GM19324 (cell line): ENCODE results near the gene CLEC2B.

Experiments
- ATAC-seq: cut with Tn5 transposase; IDR thresholded peaks from one replicate; pipeline ENCODE4 v1.9.1; 2021; ENCODE audit warnings: mild to moderate bottlenecking, moderate library complexity; ENCODE audit not compliant: unreplicated experiment, low FRiP score

The CLEC2B gene

GRCh38 chr12:9870286-9870866, 1.2 kb upstream of the CLEC2B start:
- ATAC-seq: no peak

GRCh38 chr12:9868951-9869306, 225 bp downstream of the CLEC2B start:
- no peak for ATAC-seq

DNA sequence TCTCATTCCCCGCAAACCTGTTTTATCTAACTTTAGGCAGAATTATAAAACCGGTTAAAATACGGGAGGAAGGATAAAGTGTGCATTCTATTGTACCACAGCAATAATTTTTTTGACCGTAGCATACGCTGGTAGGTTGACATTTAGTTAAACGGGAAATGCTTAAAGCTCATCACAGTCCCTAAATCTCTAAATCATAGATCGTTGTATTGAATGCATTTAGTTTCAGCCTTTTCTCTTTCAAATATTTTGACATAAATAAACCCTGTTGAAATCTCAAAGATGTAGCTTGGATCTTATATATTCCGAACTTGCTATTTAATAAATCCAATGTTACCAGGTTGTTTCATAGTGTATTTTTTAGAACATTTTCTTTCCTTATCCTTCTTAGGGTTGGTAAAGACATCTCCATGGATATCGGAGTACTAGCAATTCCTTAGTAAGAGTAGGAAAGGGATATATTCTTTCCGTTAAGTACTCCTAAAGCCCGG, 798 bp downstream of the CLEC2B start:
- ATAC-seq: no peak

DNA sequence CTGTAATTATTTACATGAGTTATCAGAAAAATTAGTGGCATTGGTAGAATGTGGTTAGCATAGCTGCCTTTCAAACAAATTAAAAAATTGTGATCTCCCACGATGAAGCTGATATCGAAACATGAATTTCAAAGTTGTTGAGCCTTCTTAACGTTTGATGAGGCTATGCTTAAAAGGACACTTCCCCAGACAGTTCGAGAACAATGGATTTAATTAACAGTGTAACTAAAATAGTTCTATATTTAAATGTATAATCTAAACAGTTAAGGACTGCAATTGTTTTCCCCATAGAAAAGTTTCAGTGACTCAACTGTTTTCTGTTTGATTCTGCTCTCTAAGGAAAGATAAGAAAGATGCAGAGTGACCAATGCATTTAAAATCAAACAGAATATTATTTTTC, 1.6 kb downstream of the CLEC2B start:
- ATAC-seq: no peak

DNA sequence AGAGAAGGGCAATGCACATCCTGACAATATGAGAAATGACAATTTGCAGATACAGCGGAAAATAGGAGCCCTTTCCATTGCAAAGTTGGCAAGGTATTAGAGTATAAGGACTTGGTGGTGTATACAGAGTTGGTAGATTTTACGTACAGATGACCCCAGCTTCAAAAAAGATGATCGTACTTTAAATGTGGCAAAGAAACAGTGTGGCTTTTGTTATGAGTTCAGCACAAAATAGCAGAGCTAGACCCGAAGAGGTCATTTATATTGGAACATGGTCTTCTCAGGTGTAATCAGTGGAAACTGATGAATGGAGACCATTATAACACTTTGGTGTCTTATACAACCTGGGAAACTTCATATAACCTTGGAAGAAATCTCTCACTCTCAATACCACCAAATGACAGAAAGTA, 2.3 kb downstream of the CLEC2B start:
- no peak for ATAC-seq

DNA sequence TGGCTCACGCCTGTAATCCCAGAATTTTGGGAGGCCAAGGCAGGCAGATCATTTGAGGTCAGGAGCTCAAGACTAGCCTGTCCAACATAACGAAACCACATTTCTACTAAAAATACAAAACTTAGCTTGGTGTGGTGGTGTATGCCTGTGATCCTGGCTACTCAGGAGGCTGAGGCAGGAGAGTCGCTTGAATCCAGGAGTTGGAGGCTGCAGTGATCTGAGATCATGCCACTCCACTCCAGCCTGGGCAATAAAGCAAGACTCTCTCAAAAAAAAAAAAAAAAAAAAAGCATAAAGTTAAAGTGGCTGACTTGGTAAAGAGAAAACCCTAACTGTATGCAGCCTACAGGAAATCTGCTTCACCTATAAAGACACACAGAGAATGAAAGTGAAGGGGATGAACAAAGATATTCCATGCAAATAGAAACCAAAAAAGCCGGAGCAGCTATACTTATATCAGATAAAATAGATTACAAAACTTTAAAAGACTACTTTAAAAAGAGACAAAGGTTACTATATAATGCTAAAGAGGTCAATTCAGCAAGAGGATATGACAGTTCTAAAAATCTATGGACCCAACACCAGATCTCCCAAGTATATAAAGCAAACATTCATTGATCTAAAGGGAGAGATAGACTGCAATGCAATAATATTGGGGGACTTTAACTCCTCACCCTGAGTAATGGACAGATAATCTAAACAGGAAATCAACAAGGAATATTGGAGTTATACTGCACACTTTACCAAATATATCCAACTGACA, 4.1 kb downstream of the CLEC2B start:
- no peak for ATAC-seq

DNA sequence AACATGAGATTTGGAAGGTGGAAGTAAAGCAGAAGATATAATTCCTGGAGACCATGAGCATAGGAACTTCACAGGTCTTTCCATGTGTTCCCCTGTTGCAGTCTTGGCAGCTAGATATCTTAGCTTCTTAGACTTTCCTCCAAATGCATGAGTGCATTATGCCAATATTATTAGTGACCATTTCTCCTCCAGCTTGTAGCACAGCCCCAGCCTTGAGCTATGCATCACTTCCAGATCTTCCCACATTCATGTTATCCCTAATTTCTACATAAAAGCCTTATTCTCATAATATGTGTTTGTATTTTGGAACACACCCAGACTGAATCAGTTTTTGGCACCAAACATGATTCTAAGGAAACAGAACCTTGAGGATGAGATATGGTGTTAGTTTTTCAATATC, 11.0 kb downstream of the CLEC2B start:
- no peak for ATAC-seq

GRCh38 chr12:9856894-9857293, 12.3 kb downstream of the CLEC2B start:
- no peak for ATAC-seq

GRCh38 chr12:9856151-9856550, 13.0 kb downstream of the CLEC2B start:
- ATAC-seq: no peak

DNA sequence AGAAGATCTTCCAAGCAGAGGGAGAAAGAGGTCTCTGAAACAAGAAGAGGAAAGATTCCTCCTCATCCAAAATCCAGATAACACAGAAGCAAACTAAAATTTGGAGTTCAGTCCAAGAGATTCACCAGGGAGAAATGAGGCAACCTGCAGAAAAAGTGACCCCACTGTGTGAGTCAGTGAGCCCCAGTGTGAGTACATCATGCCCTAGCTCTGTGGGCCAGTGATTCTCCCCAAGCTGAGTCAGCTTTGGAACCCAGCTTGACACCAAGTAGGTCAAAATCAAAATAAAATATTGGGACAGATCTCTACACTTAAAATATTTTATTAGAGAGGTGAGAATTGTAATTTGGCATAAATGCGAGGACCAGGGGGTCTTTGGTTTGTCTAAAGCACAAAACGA, 17.2 kb downstream of the CLEC2B start:
- ATAC-seq: no peak

- ATAC-seq: no peak
Observed at GRCh38 chr12:9851050-9851449, 18.1 kb downstream of the CLEC2B start.

- ATAC-seq: no peak
Observed at GRCh38 chr12:9848899-9849298, 20.3 kb downstream of the CLEC2B start.

GRCh38 chr12:9843407-9843806, 25.7 kb downstream of the CLEC2B start:
- ATAC-seq: no peak

GRCh38 chr12:9831720-9832119, 37.4 kb downstream of the CLEC2B start:
- ATAC-seq: no peak

- ATAC-seq: no peak
Observed at GRCh38 chr12:9829982-9830381, 39.2 kb downstream of the CLEC2B start.

DNA sequence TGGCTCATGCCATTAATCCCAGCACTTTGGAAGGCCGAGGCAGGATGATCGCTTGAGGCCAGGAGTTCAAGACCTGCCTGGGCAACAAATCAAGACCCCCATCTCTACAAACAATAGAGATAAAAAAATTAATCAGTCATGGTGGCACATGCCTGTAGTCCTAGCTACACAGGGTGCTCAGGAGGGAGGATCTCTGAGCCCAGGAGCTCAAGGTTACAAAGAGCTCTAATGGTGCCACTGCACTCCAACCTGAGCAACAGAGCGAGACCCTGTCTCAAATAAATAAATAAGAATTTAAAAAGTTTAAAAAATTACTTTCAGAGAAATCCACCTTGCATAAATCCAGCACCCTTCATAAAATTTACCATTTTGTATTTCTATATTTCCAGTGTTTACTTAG, 39.7 kb downstream of the CLEC2B start:
- no peak for ATAC-seq

GRCh38 chr12:9827209-9827888, 41.8 kb downstream of the CLEC2B start, which contains the start of gene KLRF1:
Gene KLRF1, plus strand, starts transcription at chr12:9827481. Its CDS starts 64 bp downstream, at chr12:9827545.
- ATAC-seq: no peak

GRCh38 chr12:9820281-9820930, 48.7 kb downstream of the CLEC2B start:
- no peak for ATAC-seq

GRCh38 chr12:9813821-9814798, 55.0 kb downstream of the CLEC2B start:
- ATAC-seq: peak; percentile 91

DNA sequence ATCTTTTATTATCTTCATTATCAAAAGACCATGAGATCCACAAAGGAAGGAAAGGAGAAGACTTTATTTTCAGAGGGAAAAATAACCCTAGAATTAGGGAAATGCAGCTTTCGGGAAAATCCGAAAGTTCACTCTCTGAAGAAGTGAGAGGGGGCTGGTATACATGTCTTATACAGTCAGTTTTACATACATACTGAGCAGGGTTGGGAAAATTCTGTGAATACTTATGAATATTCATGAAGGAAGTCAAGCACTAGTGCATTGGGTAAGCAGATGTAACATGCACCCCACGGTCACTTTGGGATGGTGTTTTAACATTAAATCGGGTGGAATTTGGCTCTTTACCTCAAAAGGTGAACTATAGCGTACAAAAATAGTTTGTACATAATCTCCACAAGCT, 57.5 kb downstream of the CLEC2B start:
- ATAC-seq: no peak
